Kidney glomerular epithelial cell (primary cell): ENCODE results near the gene MTAP.

Source experiments
- DNase-seq: peaks from one replicate; lab custom pipeline; 2025; lab: John Stamatoyannopoulos, UW

The MTAP gene

DNA sequence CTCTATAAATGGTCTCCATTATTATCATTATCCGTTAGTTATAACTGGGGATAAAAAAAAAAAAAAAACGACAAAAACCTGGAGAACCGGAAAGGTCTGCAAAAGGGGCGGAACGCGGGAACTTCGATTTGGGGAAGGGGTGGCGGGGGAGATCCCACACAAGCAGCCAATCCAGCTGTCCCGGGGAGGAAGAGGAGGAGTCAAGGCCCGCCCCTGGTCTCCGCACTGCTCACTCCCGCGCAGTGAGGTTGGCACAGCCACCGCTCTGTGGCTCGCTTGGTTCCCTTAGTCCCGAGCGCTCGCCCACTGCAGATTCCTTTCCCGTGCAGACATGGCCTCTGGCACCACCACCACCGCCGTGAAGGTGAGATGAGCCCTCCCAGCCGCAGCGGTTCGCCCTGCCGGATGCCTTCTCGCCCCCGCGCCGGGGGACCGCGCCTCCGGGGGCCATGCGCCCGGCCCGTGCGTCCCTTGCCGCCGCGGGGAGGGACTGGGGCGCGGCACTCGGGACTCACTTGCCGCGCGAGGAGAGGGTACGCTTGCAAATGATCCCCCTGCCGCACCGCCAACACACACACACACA lies at the start of gene MTAP:
Gene MTAP, plus strand, starts transcription at position 219 of the 583 bp plus-strand sequence. Its CDS starts 113 bp downstream, at position 332.
- DNase-seq: peak; percentile 92

DNA sequence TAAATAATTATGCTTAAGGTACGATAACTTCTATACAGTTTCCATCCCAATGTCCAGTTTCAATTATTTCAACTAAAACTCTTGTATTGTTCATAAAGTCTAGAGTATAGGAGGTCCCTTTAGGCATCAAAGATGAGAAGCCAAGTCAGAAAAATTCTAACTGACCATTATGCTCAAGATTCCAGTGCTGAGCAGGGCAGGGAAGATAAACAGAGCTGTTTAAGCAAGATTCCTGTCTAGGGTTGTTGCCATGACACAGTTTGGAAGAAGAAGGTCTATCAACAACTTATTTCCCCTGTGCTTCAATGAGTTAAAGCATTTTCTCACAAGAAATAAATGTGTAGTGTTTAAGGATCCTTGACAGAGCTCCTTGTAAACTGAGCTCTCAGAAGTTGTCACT lies 48.9 kb upstream of the MTAP start:
- DNase-seq: no peak

DNA sequence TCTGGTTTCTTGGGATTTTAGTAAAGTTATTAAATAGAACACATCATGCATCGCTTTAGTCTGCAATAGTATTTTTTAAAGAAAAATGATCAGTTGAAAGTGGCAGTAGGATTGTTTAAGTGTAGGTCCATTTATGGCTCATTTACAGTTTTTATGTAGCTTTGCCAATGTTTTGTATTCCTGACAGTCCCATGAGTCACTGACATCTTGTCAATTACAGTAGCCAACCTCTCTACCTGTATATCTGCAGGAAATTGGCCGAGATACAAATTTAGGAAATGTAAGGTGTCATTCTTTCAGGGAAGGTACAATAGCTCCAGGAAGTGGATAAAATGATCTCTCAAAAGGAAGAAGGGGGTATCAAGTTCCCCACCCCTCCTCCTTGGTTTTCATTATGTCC lies 47.7 kb upstream of the MTAP start:
- no peak for DNase-seq

DNA sequence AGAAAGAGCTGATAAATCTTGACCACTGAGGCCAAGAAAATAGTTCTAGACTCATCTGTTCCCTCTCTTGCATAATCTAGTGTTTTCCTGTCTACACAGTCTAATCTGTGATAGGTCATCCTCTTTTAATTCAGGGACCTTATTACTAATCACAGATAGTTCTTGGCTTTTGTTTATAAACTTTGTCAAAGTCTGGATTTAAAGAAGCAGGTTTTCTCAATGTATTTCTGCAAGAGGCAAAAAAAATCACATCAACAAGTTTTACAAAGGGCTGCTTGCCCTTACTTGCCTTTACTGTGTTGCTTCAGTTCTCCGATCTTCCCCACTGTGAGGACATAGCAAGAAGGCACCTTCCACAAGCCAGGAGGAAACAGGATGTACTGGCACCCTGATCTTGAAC lies 43.9 kb upstream of the MTAP start:
- DNase-seq: no peak

DNA sequence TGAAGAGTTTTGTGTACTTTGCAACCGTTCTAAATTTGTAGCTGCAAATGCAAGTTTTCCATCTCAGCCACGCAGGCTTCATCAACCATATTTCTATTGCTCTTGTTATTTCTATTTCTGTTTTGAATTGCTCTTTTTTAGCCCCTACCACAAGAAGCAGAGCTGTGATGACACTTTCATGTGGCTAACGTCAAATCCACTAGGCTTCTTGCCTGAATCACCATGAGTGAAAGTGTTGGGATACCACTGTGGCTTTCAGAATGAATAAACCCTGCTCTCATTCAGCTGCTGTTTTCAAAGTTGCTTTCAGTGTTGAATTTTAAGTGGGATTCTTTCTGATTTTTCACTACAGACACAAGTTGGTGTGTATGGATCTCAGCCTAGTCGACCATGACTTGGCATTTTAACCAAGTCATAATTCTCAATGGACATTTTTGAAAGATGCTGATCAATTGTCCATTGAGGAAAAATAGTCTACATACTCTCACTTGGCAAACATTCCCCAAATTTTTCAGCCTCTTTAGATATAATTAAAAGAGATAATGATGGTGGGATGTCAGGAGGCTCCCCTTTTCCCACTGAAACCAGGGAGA lies 41.0 kb upstream of the MTAP start:
- no peak for DNase-seq

DNA sequence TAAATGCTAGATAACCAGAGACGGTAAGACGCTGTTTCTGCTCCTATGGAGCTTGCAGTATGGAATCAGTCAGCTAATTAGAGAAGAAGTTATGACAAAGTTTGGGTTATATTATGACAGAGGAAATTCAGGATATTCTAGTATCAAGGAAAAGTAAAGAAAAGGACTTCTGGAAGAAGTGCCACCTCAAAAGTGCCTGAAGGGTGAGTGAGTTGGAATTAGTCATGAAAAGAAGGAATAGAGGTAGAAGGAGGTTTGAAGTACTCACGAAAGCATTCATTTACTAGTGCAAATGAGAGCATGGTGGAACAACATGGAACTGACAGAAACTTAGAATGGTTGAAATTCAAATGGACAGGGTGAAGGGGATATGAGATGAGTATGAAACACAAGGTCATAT lies 40.4 kb upstream of the MTAP start:
- DNase-seq: no peak

DNA sequence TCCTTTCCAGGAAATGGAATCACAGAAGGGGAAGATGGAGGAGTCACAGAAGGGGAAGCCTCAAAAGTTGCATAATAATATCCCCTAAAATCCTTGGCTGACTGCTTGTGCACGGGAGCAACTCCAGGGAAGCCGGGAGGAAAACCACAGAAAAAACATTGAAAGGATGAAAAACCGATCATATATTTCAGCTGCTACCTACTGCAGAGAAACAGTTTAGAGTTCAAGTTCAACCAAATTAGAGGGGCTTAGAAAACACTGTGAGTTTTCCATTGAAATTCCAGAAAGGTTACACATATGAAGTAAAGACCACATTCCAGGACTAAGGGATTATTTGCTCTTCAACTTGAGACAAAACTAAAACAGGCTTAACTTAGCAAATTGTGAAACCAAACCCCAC lies 37.6 kb upstream of the MTAP start:
- no peak for DNase-seq

DNA sequence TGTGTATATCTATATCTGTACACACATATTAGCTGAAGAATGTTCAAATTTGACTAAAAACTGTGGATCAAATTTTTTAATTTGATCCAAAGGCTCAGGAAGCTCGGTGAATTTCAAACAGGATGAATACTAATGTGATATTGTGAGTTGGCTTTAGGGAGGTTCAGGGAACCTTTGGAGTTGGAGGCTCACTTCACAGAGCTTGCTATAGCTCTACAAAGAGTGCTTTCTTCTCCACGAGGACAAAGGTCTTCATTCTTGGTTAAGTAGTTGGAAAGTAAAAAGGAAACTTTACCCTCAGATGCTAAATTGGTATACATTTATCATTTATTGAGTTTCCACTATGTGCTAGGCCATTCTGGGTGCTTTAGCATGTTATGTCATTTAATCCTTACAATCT lies 36.3 kb upstream of the MTAP start:
- no peak for DNase-seq

DNA sequence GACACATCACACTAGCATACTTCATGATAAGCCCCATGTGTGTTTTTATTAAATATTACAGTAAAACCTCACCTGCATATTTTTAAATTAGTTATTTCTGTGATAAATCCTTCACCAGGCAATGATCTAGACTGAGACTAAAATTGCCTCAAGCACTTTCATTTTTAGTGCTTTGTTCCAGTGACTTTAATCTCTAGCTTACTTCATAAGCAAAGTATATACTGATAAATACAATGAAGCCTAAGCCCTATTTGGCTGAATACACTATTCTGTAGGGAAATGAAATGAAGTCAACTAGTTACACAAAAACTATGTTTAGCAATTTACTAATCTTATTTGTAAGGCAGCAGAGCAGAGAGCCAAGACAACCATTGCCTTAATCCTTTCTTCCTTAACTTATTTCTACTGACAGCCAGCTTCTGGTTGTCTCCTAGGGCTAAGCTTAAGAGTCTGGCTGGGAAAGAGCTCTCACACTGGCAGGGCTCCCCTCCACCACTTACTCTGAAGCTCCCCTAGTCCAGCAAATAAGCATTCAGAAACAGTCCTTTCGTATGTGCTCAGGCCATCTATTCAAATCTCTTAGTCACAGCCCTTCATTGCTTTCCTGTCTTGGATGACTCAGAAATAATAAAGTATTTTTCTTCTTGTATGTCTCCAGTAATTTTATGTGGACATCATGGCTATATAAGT lies 31.4 kb upstream of the MTAP start:
- peak; percentile 38 for DNase-seq

DNA sequence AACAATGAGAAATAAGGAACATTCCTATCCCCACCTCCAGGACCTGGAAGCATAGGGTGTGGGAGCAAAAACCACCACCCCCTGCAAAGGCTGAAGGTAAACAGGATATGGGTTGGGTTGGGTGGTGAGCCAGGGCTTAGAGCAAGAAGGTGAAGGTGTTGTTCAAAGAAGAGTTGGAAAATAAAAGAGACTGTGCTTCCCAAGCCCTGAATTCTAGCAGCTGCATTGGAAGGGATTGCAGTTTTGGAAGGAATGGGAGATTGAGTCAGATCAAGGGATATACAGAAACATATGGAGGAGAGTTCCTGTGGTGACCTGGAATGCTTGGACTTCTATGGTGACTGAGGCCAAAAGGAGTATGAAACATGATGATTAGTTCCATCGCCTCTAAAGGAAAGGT lies 24.7 kb upstream of the MTAP start:
- no peak for DNase-seq

DNA sequence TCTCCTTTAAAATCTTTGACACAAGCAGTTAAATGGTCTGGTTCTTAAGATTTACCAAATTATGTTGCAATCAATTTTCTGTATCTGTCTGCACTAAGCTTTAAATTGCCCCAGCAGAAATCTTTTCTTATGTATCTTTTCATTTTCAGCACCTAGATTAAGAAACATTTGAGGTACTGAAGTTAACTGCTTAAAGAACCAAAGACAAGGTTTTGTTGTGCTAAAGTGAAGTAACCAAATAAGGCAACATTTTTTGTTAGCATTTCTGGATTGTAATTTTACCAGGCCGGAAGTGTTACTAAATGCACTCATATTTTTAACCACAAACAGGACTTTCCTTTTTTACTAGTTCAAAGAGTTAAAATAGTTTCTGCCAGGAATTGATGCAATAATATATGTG lies 24.1 kb upstream of the MTAP start:
- DNase-seq: no peak

DNA sequence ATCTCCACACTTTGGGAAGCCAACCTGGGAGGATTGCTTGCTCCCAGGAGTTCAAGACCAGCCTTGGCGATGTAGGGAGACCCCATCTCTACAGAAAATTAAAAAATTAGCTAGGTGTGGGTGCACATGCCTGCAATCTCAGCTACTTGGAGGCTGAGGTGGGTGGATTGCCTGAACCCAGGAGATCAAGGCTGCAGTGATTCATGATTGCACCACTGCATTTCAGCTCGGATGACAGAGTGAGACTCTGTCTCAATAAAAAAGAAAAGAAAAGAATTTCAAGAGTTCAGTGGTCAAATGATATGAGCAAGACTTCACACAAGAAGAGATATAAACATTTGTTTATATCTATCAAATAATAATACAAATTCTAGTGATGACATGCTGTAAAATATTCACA lies 23.0 kb upstream of the MTAP start:
- no peak for DNase-seq

DNA sequence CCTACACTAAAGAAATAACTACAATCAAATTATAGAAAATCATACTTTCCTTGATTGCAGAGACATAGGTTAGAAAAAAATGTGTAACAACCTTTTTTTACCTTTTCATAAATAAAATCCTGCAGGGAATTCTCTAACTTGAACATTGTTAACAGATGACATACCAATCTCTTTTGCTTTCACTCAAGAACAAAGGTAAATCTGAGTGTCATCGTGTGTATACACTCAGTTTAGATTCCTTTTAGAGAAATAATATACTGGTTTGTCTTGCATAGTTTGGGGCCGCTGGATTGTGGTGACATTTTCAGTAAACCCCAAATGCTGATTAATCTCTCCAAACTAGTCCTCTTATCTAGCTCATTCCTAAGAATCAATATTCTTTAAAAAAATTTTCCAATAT lies 20.8 kb upstream of the MTAP start:
- DNase-seq: no peak

DNA sequence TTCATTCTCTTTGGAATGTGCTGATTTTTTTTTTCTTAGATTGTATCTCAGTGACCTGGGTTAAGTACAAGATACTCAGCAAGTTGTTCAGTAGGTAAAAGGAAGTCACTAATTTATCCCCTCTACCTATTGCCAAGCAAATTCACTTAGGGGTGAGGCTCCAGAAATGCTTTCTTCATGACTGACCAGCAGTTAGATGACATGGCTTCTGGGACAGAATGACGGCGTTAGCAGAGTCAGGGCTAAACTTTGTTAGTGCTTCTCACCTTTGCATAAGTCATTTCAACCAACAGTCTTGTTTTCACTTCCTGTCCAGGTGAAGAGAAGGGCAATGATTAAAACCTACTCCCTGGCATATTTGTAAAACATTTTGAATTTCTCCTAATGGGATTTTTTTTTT lies 20.2 kb upstream of the MTAP start:
- no peak for DNase-seq

DNA sequence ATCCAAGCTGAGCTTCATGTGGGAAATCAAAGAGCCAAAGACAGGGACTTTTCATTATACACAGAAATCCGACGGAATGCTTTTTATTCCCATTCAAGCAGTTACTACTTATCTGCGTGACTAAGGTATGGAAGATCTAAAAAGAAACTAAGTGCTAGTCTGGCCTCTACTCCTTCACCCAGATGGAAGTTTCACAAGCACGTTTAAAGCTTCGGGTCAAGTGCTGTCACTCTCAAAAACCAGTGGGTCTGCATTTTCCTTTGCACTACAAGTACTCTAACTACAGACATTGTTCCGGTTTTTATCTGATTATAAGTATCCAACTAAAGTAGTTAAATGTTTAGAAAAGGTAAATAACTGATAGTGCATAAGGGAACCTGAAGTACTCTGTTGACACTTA lies 13.7 kb upstream of the MTAP start:
- DNase-seq: no peak

DNA sequence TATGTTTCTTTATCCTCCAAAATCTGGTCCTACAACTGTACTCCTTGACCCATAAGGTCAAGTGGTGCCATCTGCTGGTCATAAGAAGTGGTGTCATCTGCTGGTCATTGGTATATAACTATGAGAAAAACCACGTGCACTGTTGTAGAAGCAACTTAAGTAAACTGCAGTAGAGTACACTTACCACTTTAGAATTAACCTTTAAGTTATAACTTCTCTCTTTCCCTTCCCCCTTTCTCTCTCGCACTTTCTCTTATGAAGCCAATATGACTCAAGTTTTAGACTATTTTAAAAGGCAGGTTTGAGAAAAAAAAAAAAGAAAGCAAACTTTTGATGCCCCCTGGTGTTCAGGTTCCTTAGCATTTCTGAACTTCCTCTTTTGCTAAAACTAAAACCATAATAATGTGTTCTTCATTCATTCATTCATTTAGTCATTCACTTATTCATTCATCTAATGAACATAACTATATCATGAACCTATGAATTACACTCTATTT lies 12.8 kb upstream of the MTAP start:
- DNase-seq: peak; percentile 92

DNA sequence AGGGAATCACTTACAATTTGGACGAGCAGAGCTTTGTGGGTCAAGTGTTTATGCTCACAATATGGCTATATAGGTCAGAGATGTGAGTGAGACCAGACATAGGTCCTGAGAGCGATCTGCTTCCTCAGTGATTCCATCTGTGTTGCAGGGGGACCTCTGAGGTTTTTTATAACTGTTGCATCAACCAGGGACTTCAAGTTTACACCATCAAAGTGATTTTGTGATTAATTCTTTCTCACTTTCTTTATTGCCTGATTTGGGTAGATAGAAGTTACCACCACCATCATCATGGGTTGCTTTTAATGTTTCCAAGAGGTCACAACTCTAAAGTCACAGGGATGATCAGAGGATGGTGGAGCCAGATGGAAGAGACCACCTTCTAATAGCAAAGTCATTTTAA lies 7.0 kb upstream of the MTAP start:
- DNase-seq: no peak

DNA sequence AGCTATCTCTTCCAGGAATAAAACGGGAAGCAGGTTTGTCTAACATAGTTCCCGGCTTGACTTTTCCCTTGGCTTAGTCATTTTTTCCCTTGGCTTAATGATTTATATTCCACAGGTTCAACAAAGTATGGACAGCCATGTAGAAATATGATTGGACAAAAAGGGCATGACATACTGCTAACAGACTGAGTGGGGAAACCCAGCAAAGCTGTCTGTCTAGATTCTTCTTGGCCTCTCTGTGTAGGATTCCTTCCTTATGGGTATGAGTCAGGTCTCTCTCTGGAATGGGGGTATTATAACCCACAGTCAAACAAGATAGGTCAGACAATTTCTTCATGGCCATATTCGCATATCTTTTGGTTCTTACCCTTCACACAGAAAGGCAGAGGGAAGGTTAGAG lies 5.7 kb upstream of the MTAP start:
- peak; percentile 72 for DNase-seq

DNA sequence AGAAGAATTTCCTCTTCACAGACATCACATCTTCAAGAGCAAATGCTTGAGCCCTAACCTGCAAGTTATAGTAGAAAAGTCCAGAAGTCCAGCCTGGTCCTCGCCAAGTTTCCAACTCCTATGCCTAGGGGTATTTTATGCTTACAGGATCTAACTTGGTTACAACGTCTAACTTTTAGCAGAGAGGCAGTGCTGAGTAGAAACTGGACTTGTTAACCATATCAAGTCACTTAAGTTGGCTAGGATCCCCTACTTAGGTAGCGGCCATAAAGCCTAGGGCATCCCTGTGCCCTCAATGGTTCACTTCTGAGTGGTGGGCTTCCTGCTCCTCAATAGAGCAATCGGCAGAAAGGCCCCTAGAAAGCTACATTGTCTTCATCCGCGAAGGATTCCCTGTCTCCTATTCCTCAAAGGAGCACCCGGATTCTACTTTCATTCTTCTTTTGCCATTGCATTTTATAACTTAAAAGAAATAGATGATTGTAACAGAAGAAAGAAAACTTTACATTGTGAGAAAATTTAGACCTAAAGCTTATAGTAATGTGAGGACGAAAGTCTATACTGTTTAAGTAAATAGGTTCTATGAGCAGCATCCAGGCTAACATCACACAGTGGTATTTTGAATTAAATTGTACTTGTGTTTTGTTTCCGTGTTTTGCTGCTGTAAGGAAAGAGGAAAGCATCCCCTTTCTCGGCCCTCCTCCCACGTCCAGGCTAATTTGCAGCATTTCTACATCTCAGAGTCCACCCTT lies 1.3 kb upstream of the MTAP start:
- no peak for DNase-seq

DNA sequence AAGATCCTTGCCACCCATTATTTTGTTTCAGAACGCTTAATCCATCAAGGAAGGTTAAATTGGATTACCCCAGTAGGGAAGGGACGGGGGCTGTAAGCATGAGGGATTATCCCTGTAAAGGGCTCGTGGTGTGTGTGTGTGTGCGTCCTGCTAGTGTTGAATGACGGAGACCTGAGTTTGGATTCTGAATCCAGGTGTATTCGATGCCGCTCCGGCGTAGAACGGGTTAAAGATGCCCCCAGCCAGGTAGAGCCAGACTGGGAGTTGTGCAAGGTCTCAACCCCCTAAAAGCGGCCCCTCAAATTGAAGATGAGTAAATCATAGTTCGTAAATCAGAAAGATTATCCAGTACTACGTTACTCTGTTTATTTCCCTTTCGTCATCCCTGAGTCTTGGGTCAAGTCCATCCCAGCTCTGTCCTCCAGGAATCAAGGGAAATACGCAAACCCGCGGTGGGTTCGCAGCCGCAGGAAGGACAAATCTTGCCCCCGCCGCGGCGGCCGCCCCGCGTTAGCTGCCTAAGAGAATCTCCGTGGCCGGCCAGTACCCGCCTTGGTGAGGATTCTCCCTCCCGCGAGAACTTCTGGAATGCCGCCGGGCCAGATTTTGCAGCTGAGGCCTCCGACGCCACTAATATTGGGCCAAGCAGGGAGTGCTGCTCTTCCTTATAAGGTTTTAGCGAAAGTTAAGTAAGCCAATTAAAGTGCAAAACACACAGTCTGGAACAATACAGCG lies 586 bp upstream of the MTAP start:
- DNase-seq: peak; percentile 92

DNA sequence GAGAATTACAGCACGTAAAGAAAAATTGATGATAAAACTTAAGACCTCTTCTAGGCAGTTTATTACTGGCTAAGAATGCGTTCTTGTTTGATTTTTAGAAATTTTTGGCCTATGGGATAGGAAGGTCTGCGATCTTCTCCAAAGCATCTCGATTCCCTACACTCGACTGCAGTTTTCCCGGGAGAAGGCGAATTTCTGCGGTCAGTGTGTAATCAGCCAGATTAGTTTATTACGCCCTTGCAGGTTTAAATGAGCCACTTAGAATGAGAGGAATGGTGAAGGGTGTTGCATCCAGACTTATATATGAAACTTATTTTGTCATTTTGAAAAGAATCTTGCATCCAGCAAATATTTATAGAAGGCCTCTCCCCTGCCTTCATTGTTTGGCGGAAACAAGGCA lies 1.2 kb downstream of the MTAP start:
- peak; percentile 31 for DNase-seq

DNA sequence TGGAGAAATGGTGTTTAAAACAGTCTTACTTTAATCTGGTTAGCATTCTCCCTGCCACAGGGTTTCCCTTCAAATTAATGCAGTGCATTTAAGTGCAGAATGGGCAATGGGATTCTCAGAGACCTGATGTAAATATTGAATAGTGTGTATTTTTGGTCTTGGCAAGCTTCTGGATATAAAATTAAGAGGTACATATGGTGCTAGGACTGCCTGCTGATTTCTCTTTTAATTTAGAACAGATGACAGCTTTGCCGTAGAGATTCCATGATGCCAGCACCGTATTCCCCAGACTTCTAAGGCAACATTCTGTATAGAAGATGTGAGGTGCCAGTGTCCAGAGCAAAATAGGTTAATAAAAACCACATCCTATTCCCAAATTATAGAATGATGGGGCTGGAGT lies 1.9 kb downstream of the MTAP start:
- no peak for DNase-seq
